Breast epithelium (tissue), 3 donors: ENCODE data around the gene CHD6.

Experiments used
- POLR2A ChIP-seq: fragments of 450-650 bp; IDR thresholded peaks from one replicate; pipeline ENCODE4 v1.6.1; 2016; ENCODE audit warnings: antibody characterized with exemption, mild to moderate bottlenecking, moderate library complexity
- TF ChIP-seq, protein P1 (sequence below), 3 donors: fragments of 450-650 bp; IDR thresholded peaks; one replicate each; pipeline ENCODE4 v1.5.1; 2016 to 2017; ENCODE audit warnings: antibody characterized with exemption in 3 of 3, mild to moderate bottlenecking in 3 of 3, moderate library complexity in 3 of 3

DNA sequence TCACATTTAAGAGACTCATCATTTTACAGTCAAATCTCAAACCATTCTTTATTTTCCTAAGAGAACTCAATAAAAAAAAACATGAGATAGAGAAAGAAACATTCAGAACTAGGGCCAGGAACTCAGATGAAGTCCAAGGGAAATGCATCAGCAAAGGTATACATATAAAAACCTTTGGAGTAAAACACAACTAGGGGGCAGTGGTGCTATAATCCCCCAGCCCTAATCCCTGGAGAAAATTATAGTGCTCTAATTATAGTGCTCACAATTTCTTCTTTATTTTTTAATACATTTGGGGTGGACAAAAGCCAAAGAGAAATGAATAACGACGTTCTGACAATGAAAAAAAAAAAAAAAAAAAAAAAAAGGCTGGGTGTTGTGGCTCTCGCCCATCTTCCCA, 151.0 kb downstream of the CHD6 start:
- TF ChIP-seq, protein P1, sequence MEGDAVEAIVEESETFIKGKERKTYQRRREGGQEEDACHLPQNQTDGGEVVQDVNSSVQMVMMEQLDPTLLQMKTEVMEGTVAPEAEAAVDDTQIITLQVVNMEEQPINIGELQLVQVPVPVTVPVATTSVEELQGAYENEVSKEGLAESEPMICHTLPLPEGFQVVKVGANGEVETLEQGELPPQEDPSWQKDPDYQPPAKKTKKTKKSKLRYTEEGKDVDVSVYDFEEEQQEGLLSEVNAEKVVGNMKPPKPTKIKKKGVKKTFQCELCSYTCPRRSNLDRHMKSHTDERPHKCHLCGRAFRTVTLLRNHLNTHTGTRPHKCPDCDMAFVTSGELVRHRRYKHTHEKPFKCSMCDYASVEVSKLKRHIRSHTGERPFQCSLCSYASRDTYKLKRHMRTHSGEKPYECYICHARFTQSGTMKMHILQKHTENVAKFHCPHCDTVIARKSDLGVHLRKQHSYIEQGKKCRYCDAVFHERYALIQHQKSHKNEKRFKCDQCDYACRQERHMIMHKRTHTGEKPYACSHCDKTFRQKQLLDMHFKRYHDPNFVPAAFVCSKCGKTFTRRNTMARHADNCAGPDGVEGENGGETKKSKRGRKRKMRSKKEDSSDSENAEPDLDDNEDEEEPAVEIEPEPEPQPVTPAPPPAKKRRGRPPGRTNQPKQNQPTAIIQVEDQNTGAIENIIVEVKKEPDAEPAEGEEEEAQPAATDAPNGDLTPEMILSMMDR (IDR thresholded peaks at IDR 0.05): no peak
- no peak for TF ChIP-seq POLR2A
